H9 (cell line): ENCODE data around the gene SLC19A1. TPM values are rescaled to one million over a fixed set of nuclear protein-coding genes. Genes with fewer than 3 reads are reported as not detected.

ENCODE experiments used
- DNase-seq: peaks from one replicate; pipeline ENCODE4 v3.0.0-alpha.2; 2017
- H2AFZ ChIP-seq: one replicate; pipeline ENCODE4 v1.6.1; 2013; ENCODE audit warnings: mild to moderate bottlenecking, low read length, control low read depth, moderate library complexity
- H2AK5ac ChIP-seq: 2 replicates; pipeline ENCODE4 v1.6.1; 2013; ENCODE audit warnings: low read length, control low read depth, mixed read lengths; ENCODE audit not compliant: insufficient read length
- H2BK120ac ChIP-seq: one replicate; pipeline ENCODE4 v1.6.1; 2013; ENCODE audit warnings: low read depth, mild to moderate bottlenecking, low read length, control low read depth, inconsistent platforms; ENCODE audit not compliant: poor library complexity, severe bottlenecking
- H2BK12ac ChIP-seq: 2 replicates; pipeline ENCODE4 v1.6.1; 2013; ENCODE audit warnings: low read length, control low read depth, mixed read lengths, low read depth; ENCODE audit not compliant: insufficient read length
- H2BK15ac ChIP-seq: 2 replicates; pipeline ENCODE4 v1.6.1; 2013; ENCODE audit warnings: low read depth, low read length, control low read depth
- H2BK20ac ChIP-seq: one replicate; pipeline ENCODE4 v1.6.1; 2013; ENCODE audit warnings: low read depth, mild to moderate bottlenecking, low read length, control low read depth, inconsistent platforms; ENCODE audit not compliant: poor library complexity, severe bottlenecking
- H2BK5ac ChIP-seq: 2 replicates; pipeline ENCODE4 v1.6.1; 2013; ENCODE audit warnings: low read length, control low read depth, mixed read lengths; ENCODE audit not compliant: insufficient read length
- H3K14ac ChIP-seq: 2 replicates; pipeline ENCODE4 v1.6.1; 2013; ENCODE audit warnings: low read length, control low read depth; ENCODE audit not compliant: insufficient read depth
- H3K18ac ChIP-seq: 2 replicates; pipeline ENCODE4 v1.6.1; 2013; ENCODE audit warnings: low read depth, mild to moderate bottlenecking, mixed read lengths, low read length, control low read depth; ENCODE audit not compliant: insufficient read length
- H3K23ac ChIP-seq: 2 replicates; pipeline ENCODE4 v1.6.1; 2013; ENCODE audit warnings: low read length, control low read depth, mixed read lengths, low read depth; ENCODE audit not compliant: insufficient read length
- H3K23me2 ChIP-seq: 2 replicates; pipeline ENCODE4 v1.6.1; 2013; ENCODE audit warnings: low read depth, mild to moderate bottlenecking, mixed read lengths, low read length, control low read depth; ENCODE audit not compliant: insufficient read length, poor library complexity, severe bottlenecking
- H3K27ac ChIP-seq: 2 replicates; pipeline ENCODE4 v1.5.1; 2013; ENCODE audit warnings: low read length, control low read depth, mixed read lengths, low read depth; ENCODE audit not compliant: insufficient read length
- H3K27me3 ChIP-seq: 2 replicates; pipeline ENCODE4 v1.6.1; 2013; ENCODE audit warnings: low read length, control low read depth, inconsistent platforms; ENCODE audit not compliant: insufficient read depth
- H3K4ac ChIP-seq: 2 replicates; pipeline ENCODE4 v1.6.1; 2013; ENCODE audit warnings: low read depth, mild to moderate bottlenecking, control low read depth, inconsistent platforms, low read length, moderate library complexity
- H3K4me1 ChIP-seq: 2 replicates; pipeline ENCODE4 v1.6.1; 2013; ENCODE audit warnings: low read length, control low read depth, inconsistent platforms; ENCODE audit not compliant: insufficient read depth
- H3K4me2 ChIP-seq: 2 replicates; pipeline ENCODE4 v1.6.1; 2013; ENCODE audit warnings: low read length, control low read depth, mixed read lengths; ENCODE audit not compliant: insufficient read length, insufficient read depth
- H3K56ac ChIP-seq: 2 replicates; pipeline ENCODE4 v1.6.1; 2013; ENCODE audit warnings: low read depth, mild to moderate bottlenecking, mixed read lengths, low read length, control low read depth; ENCODE audit not compliant: insufficient read length
- H3K79me1 ChIP-seq: 2 replicates; pipeline ENCODE4 v1.6.1; 2013; ENCODE audit warnings: low read depth, mild to moderate bottlenecking, moderate library complexity, low read length, control low read depth, inconsistent platforms; ENCODE audit not compliant: insufficient read depth, poor library complexity, severe bottlenecking
- H3K79me2 ChIP-seq: 2 replicates; pipeline ENCODE4 v1.6.1; 2013; ENCODE audit warnings: low read length, control low read depth, inconsistent platforms; ENCODE audit not compliant: insufficient read depth
- H3K9ac ChIP-seq: 2 replicates; pipeline ENCODE4 v1.6.1; 2013; ENCODE audit warnings: low read length, control low read depth, mixed read lengths; ENCODE audit not compliant: insufficient read length; ENCODE audit errors: extremely low read depth
- H3K9me3 ChIP-seq: one replicate; pipeline ENCODE4 v1.6.1; 2013; ENCODE audit warnings: low read depth, low read length, inconsistent platforms; ENCODE audit not compliant: control insufficient read depth
- H3T11ph ChIP-seq: one replicate; pipeline ENCODE4 v1.6.1; 2013; ENCODE audit warnings: mild to moderate bottlenecking, low read length, control low read depth, inconsistent platforms
- H4K20me1 ChIP-seq: one replicate; pipeline ENCODE4 v1.6.1; 2013; ENCODE audit not compliant: control insufficient read depth, insufficient read length, insufficient read depth
- H4K5ac ChIP-seq: 2 replicates; pipeline ENCODE4 v1.6.1; 2013; ENCODE audit warnings: low read depth, mild to moderate bottlenecking, mixed read lengths, low read length, control low read depth; ENCODE audit not compliant: insufficient read length
- H4K8ac ChIP-seq: replicated peaks from 2 replicates; pipeline ENCODE4 v1.6.1; 2013; ENCODE audit warnings: low read length, control low read depth, mixed read lengths, low read depth; ENCODE audit not compliant: insufficient read length
- H4K91ac ChIP-seq: 2 replicates; pipeline ENCODE4 v1.6.1; 2013; ENCODE audit warnings: low read depth, mild to moderate bottlenecking, moderate library complexity, mixed read lengths, low read length, control low read depth; ENCODE audit not compliant: insufficient read length
- H3K27ac Mint-ChIP-seq, 3 experiments: 2 replicates in 2 of 3; 3 replicates in 1 of 3; pipeline ENCODE4 v1.8.0; 2020 to 2021; ENCODE audit warnings: mixed read lengths in 3 of 3, mild to moderate bottlenecking in 1 of 3, moderate library complexity in 1 of 3
- H3K27me3 Mint-ChIP-seq: 2 replicates; pipeline ENCODE4 v1.8.0; 2021; ENCODE audit warnings: low read depth, mild to moderate bottlenecking, moderate library complexity, mixed read lengths
- H3K36me3 Mint-ChIP-seq, 3 experiments: 2 replicates in 2 of 3; 3 replicates in 1 of 3; pipeline ENCODE4 v1.8.0; 2020 to 2021; ENCODE audit warnings: low read depth in 3 of 3, mixed read lengths in 3 of 3; ENCODE audit not compliant: insufficient read depth in 1 of 3
- H3K4me1 Mint-ChIP-seq, 2 experiments: 2 replicates each; pipeline ENCODE4 v1.8.0; 2020; ENCODE audit warnings: mixed read lengths in 2 of 2
- H3K4me3 Mint-ChIP-seq, 2 experiments: 2 replicates in 1 of 2; 3 replicates in 1 of 2; pipeline ENCODE4 v1.8.0; 2020 to 2021; ENCODE audit warnings: mild to moderate bottlenecking in 2 of 2, mixed read lengths in 2 of 2, moderate library complexity in 1 of 2
- H3K9me3 Mint-ChIP-seq, 2 experiments: 2 replicates in 1 of 2; 3 replicates in 1 of 2; pipeline ENCODE4 v1.8.0; 2020; ENCODE audit warnings: mild to moderate bottlenecking in 2 of 2, mixed read lengths in 2 of 2, moderate library complexity in 1 of 2
- WGBS: extraction: QIAGEN DNeasy Blood & Tissue Kit; methylation state at CpG from one replicate; pipeline ENCODE4 v1.1.7; 2013; ENCODE audit warnings: missing lambda C conversion rate, low lambda C conversion rate, mixed read lengths; ENCODE audit not compliant: insufficient read length; ENCODE audit errors: extremely low coverage; 5-methylcytosine and 5-hydroxymethylcytosine counted together
- total RNA-seq: library from RNA; stranded (reverse); gene quantifications from 2 replicates; pipeline ENCODE4 v1.2.1, GENCODE V29; 2021
- TF ChIP-seq, protein P1 (sequence below): fragments of 200-600 bp; sonication (generic); conservative IDR thresholded peaks from 3 replicates; pipeline ENCODE4 v1.8.0; 2021; ENCODE audit warnings: antibody characterized with exemption, mild to moderate bottlenecking

SLC19A1 gene
- total RNA-seq, 1 experiment from 2014 or later: 32.4 TPM

DNA sequence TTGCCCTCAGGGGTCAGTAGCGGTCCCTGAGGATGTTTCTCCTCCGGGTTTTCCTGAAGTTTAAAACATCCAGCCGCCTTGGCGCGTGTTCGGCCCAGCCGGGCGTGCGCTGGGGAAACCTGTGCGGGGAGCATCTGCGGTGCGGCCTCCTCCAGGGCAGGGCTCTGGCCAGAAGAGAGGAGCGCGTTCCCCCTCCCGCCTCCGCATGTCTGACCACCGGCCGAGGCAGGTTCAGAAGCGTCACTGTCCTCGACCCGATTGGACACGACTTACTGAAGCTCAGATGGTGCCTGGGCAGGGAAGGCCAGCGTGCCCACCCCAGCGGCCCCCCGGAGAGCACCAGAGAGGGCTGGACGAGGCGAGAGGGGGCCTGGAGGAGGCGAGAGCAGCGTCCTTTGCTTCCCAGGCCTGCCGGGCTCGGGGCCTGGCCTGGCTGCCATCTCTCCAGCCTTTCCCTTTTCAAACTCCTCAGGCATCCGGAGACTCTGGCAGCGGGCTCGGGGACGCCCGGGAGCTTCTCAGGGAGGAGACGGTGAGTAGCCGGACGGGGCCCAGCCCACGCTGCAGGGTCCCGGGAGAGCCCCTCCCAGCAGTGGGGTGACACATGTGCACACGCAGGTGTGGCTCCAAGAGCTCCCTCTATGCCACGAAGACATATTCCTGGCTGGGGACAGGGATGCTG lies 67.1 kb downstream of the SLC19A1 start:
- no peak overlapping the region for H3T11ph ChIP-seq
- no peak overlapping the region for H3K4me2 ChIP-seq
- no peaks in the 10 kb centered on the region for H3K9me3 ChIP-seq
- H3K56ac ChIP-seq: no peak overlapping the region
- TF ChIP-seq, protein P1, sequence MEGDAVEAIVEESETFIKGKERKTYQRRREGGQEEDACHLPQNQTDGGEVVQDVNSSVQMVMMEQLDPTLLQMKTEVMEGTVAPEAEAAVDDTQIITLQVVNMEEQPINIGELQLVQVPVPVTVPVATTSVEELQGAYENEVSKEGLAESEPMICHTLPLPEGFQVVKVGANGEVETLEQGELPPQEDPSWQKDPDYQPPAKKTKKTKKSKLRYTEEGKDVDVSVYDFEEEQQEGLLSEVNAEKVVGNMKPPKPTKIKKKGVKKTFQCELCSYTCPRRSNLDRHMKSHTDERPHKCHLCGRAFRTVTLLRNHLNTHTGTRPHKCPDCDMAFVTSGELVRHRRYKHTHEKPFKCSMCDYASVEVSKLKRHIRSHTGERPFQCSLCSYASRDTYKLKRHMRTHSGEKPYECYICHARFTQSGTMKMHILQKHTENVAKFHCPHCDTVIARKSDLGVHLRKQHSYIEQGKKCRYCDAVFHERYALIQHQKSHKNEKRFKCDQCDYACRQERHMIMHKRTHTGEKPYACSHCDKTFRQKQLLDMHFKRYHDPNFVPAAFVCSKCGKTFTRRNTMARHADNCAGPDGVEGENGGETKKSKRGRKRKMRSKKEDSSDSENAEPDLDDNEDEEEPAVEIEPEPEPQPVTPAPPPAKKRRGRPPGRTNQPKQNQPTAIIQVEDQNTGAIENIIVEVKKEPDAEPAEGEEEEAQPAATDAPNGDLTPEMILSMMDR: no peak
- no peak overlapping the region for H3K23ac ChIP-seq
- no peak overlapping the region for H2BK20ac ChIP-seq
- H2AFZ ChIP-seq: no peak overlapping the region
- H3K27me3 Mint-ChIP-seq: no peaks in the 10 kb centered on the region; the same call in 1 of the 2 replicates
- H3K4me3 Mint-ChIP-seq: no peak overlapping the region
- H4K8ac ChIP-seq: no peak overlapping the region
- no peak overlapping the region for H3K27ac Mint-ChIP-seq
- H2BK12ac ChIP-seq: no peak overlapping the region
- no peak overlapping the region for H4K91ac ChIP-seq
- peaks cover 0 to 2% of the 10 kb centered on the region in 2 experiments; a peak in 2 of 5 replicates for H3K9me3 Mint-ChIP-seq
- no peaks in the 10 kb centered on the region for H3K23me2 ChIP-seq
- H2BK15ac ChIP-seq: no peak overlapping the region
- H3K4me1 ChIP-seq: no peaks in the 10 kb centered on the region
- H2AK5ac ChIP-seq: no peak overlapping the region
- H2BK5ac ChIP-seq: no peak overlapping the region
- no peak overlapping the region for H3K27ac ChIP-seq
- peaks cover 27 to 60% (median 42%) of the 10 kb centered on the region in 3 experiments; a peak in 6 of 7 replicates for H3K36me3 Mint-ChIP-seq
- no peak overlapping the region for H3K14ac ChIP-seq
- WGBS: no CpG with 5 or more reads among the region's 43 CpGs
- H3K27me3 ChIP-seq: no peaks in the 10 kb centered on the region
- no peak overlapping the region for H3K18ac ChIP-seq
- no peaks in the 10 kb centered on the region for H4K20me1 ChIP-seq
- peaks cover 7% of the 10 kb centered on the region for H3K79me1 ChIP-seq
- no peak for DNase-seq
- H3K4me1 Mint-ChIP-seq: peaks cover 6 to 10% of the 10 kb centered on the region in 2 experiments; a peak in 3 of 4 replicates
- no peak overlapping the region for H3K9ac ChIP-seq
- H4K5ac ChIP-seq: no peak overlapping the region
- no peak overlapping the region for H3K4ac ChIP-seq
- no peaks in the 10 kb centered on the region; the same call in 1 of the 2 replicates for H3K79me2 ChIP-seq
- H2BK120ac ChIP-seq: no peak overlapping the region
